GM12872 (cell line): ENCODE data around the gene RCOR1.

ENCODE experiments used
- CTCF ChIP-seq: IDR thresholded peaks from 3 replicates; pipeline ENCODE4 v1.5.1; 2011; ENCODE audit warnings: low read depth, mild to moderate bottlenecking, low read length, moderate library complexity; ENCODE audit not compliant: insufficient read depth

Gene RCOR1

GRCh38 chr14:102777711-102778337 is 185.4 kb downstream of the RCOR1 start:
- no peak for TF ChIP-seq CTCF

GRCh38 chr14:102778338-102779083 is 186.1 kb downstream of the RCOR1 start:
- TF ChIP-seq CTCF: no peak

- no peak for TF ChIP-seq CTCF
Measured at GRCh38 chr14:102779084-102779462, 186.6 kb downstream of the RCOR1 start.

- no peak for TF ChIP-seq CTCF
Measured at GRCh38 chr14:102779574-102780315, 187.3 kb downstream of the RCOR1 start.
